Loucy (cell line): Measurements from ENCODE around the gene TPCN1.
"Not testable (repeated sequence)": the region's sequence is repeated elsewhere in the genome, so short reads cannot be mapped to it uniquely, and the experiment has no call there.

Experiments used
- EZH2phosphoT487 ChIP-seq: fragments of 200-600 bp; IDR thresholded peaks from 2 replicates; pipeline ENCODE4 v1.6.1; 2018; ENCODE audit warnings: antibody characterized with exemption, mild to moderate bottlenecking, moderate library complexity, borderline replicate concordance
- TF ChIP-seq, protein P1 (sequence below): fragments of 200-600 bp; sonication (generic); conservative IDR thresholded peaks from 2 replicates; pipeline ENCODE4 v1.5.1; 2014; ENCODE audit warnings: mild to moderate bottlenecking, antibody characterized with exemption, low read length

DNA sequence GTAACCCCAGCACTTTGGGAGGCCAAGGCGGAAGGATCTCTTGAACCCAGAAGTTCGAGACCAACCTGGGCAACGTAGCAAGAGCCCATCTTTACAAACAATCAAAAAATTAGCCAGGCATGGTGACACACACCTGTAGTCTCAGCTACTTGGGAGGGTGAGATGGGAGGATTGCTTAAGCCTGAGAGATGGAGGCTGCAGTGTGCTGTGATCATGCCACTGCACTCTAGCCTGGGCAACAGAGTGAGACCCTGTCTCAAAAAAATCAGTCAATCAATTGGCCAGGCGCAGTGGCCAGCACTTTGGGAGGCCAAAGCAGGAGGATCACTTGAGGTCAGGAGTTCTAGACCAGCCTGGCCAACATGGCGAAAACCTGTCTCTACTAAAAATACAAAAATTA is 14.5 kb upstream of the TPCN1 start:
- TF ChIP-seq, protein P1, sequence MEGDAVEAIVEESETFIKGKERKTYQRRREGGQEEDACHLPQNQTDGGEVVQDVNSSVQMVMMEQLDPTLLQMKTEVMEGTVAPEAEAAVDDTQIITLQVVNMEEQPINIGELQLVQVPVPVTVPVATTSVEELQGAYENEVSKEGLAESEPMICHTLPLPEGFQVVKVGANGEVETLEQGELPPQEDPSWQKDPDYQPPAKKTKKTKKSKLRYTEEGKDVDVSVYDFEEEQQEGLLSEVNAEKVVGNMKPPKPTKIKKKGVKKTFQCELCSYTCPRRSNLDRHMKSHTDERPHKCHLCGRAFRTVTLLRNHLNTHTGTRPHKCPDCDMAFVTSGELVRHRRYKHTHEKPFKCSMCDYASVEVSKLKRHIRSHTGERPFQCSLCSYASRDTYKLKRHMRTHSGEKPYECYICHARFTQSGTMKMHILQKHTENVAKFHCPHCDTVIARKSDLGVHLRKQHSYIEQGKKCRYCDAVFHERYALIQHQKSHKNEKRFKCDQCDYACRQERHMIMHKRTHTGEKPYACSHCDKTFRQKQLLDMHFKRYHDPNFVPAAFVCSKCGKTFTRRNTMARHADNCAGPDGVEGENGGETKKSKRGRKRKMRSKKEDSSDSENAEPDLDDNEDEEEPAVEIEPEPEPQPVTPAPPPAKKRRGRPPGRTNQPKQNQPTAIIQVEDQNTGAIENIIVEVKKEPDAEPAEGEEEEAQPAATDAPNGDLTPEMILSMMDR = not testable (repeated sequence)
- TF ChIP-seq EZH2phosphoT487 = not testable (repeated sequence)
